NCI-H2081 treated with DMSO at 0.1 percent for 48 hours (cell line): Measurements from ENCODE around the gene IFT122.
"Not testable (repeated sequence)": the region's sequence is repeated elsewhere in the genome, so short reads cannot be mapped to it uniquely, and the experiment has no call there.

ENCODE experiments used
- DNase-seq: peaks from one replicate; lab custom pipeline; 2025; lab: John Stamatoyannopoulos, UW

Gene IFT122

GRCh38 chr3:129536804-129537203 is 96.8 kb downstream of the IFT122 start:
- no peak for DNase-seq

- DNase-seq: no peak
Measured at GRCh38 chr3:129539206-129539605, 99.2 kb downstream of the IFT122 start.

- no peak for DNase-seq
Measured at GRCh38 chr3:129540776-129541516, 100.9 kb downstream of the IFT122 start.

- DNase-seq: no peak
Measured at GRCh38 chr3:129542747-129543146, 102.7 kb downstream of the IFT122 start.

- no peak for DNase-seq
Measured at GRCh38 chr3:129543156-129543790, 103.2 kb downstream of the IFT122 start, which contains the start of gene H1-8. TSS of gene H1-8 (plus strand) at chr3:129543175. CDS start at chr3:129543219, 44 bp downstream.

GRCh38 chr3:129543999-129544398 is 104.0 kb downstream of the IFT122 start:
- DNase-seq: no peak

GRCh38 chr3:129545951-129546350 is 105.9 kb downstream of the IFT122 start:
- DNase-seq: not testable (repeated sequence)

GRCh38 chr3:129547241-129547640 is 107.2 kb downstream of the IFT122 start:
- DNase-seq: no peak

- DNase-seq: no peak
Measured at GRCh38 chr3:129548104-129548965, 108.3 kb downstream of the IFT122 start.

- DNase-seq: no peak
Measured at GRCh38 chr3:129549006-129549800, 109.2 kb downstream of the IFT122 start.

GRCh38 chr3:129549805-129550204 is 109.8 kb downstream of the IFT122 start:
- DNase-seq: no peak

- DNase-seq: no peak
Measured at GRCh38 chr3:129552287-129553050, 112.4 kb downstream of the IFT122 start.

- DNase-seq: no peak
Measured at GRCh38 chr3:129553171-129553570, 113.1 kb downstream of the IFT122 start.

- DNase-seq: no peak
Measured at GRCh38 chr3:129553719-129554118, 113.7 kb downstream of the IFT122 start.

GRCh38 chr3:129554356-129555152 is 114.5 kb downstream of the IFT122 start:
- DNase-seq: no peak

- DNase-seq: no peak
Measured at GRCh38 chr3:129555153-129555550, 115.1 kb downstream of the IFT122 start.

- no peak for DNase-seq
Measured at GRCh38 chr3:129555616-129556357, 115.8 kb downstream of the IFT122 start.

- DNase-seq: no peak
Measured at GRCh38 chr3:129556358-129556695, 116.3 kb downstream of the IFT122 start.

- DNase-seq: no peak
Measured at GRCh38 chr3:129556890-129557547, 117.0 kb downstream of the IFT122 start.
